HG03575 (cell line): Measurements from ENCODE around the gene GAS6.
"Not testable (repeated sequence)": the region's sequence is repeated elsewhere in the genome, so short reads cannot be mapped to it uniquely, and the experiment has no call there.

Experiments used
- ATAC-seq: cut with Tn5 transposase; IDR thresholded peaks from one replicate; pipeline ENCODE4 v1.9.1; 2021; ENCODE audit not compliant: unreplicated experiment, insufficient number of reproducible peaks, low FRiP score; ENCODE audit errors: extremely low read depth

Gene GAS6

GRCh38 chr13:113863524-113864272 lies at the start of gene GAS6:
Gene GAS6 (minus strand): TSS chr13:113864076. CDS start chr13:113863920, 156 bp downstream.
- ATAC-seq: no peak

GRCh38 chr13:113913408-113913807 lies 49.5 kb upstream of the GAS6 start:
- not testable (repeated sequence) for ATAC-seq

GRCh38 chr13:113912596-113912995 lies 48.7 kb upstream of the GAS6 start:
- no peak for ATAC-seq

GRCh38 chr13:113907635-113908617 lies 44.0 kb upstream of the GAS6 start:
- no peak for ATAC-seq

- ATAC-seq: no peak
Measured at GRCh38 chr13:113906571-113906970, 42.7 kb upstream of the GAS6 start.

- no peak for ATAC-seq
Measured at GRCh38 chr13:113905942-113906341, 42.1 kb upstream of the GAS6 start.

- no peak for ATAC-seq
Measured at GRCh38 chr13:113905018-113905417, 41.1 kb upstream of the GAS6 start.

GRCh38 chr13:113904411-113904810 lies 40.5 kb upstream of the GAS6 start:
- no peak for ATAC-seq

GRCh38 chr13:113903912-113904311 lies 40.0 kb upstream of the GAS6 start:
- ATAC-seq: no peak

- ATAC-seq: no peak
Measured at GRCh38 chr13:113902986-113903775, 39.3 kb upstream of the GAS6 start.

- no peak for ATAC-seq
Measured at GRCh38 chr13:113902481-113902880, 38.6 kb upstream of the GAS6 start.

GRCh38 chr13:113901642-113902041 lies 37.8 kb upstream of the GAS6 start:
- no peak for ATAC-seq

GRCh38 chr13:113901231-113901630 lies 37.4 kb upstream of the GAS6 start:
- ATAC-seq: no peak

- ATAC-seq: no peak
Measured at GRCh38 chr13:113900646-113901045, 36.8 kb upstream of the GAS6 start.

- no peak for ATAC-seq
Measured at GRCh38 chr13:113898391-113898790, 34.5 kb upstream of the GAS6 start.

GRCh38 chr13:113897966-113898365 lies 34.1 kb upstream of the GAS6 start:
- no peak for ATAC-seq

GRCh38 chr13:113897161-113897560 lies 33.3 kb upstream of the GAS6 start:
- no peak for ATAC-seq

GRCh38 chr13:113895436-113895835 lies 31.6 kb upstream of the GAS6 start:
- no peak for ATAC-seq

- no peak for ATAC-seq
Measured at GRCh38 chr13:113890774-113891480, 27.1 kb upstream of the GAS6 start.
